ENCODE measurements around the gene HS3ST1.

GRCh38 chr4:11393551-11393950, 35.1 kb downstream of the HS3ST1 start:
- TF ChIP-seq, protein P1, sequence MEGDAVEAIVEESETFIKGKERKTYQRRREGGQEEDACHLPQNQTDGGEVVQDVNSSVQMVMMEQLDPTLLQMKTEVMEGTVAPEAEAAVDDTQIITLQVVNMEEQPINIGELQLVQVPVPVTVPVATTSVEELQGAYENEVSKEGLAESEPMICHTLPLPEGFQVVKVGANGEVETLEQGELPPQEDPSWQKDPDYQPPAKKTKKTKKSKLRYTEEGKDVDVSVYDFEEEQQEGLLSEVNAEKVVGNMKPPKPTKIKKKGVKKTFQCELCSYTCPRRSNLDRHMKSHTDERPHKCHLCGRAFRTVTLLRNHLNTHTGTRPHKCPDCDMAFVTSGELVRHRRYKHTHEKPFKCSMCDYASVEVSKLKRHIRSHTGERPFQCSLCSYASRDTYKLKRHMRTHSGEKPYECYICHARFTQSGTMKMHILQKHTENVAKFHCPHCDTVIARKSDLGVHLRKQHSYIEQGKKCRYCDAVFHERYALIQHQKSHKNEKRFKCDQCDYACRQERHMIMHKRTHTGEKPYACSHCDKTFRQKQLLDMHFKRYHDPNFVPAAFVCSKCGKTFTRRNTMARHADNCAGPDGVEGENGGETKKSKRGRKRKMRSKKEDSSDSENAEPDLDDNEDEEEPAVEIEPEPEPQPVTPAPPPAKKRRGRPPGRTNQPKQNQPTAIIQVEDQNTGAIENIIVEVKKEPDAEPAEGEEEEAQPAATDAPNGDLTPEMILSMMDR (conservative IDR thresholded peaks at IDR 0.05; ENCODE audit: low read length): no peak
- TF ChIP-seq EZH2phosphoT487 (IDR thresholded peaks at IDR 0.05; ENCODE audit: borderline replicate concordance): no peak

Data from Loucy (cell line).